GM12878 (cell line): ENCODE results near the gene GRK5. TPM values are rescaled to one million over a fixed set of nuclear protein-coding genes. Genes with fewer than 3 reads are reported as not detected.

Experiments
- ATAC-seq: fragments of 200-7000 bp; cut with Tn5 transposase; 3 replicates; pipeline ENCODE4 v1.9.1; 2020; ENCODE audit warnings: mild to moderate bottlenecking, moderate library complexity
- BruUV-seq: library from RNA; stranded (reverse); fragments of 400-500 nt; replicated peaks from 2 replicates; lab custom pipeline; 2021; lab: Mats Ljungman, UMichigan
- CTCF ChIA-PET: fragments of 300-600 bp; sonication (Branson Sonifier 250); formaldehyde crosslinking; extraction: SDS; loops from one replicate; lab custom pipeline; 2021; ENCODE audit warnings: inconsistent platforms; lab: Yijun Ruan, JAX
- POLR2A ChIA-PET: fragments of 350-600 bp; formaldehyde crosslinking; extraction: SDS; loops from one replicate; lab custom pipeline; 2021; ENCODE audit warnings: inconsistent platforms; lab: Charles Lee
- RAD21 ChIA-PET: fragments of 300-600 bp; sonication (Branson Sonifier 250); formaldehyde crosslinking; loops from one replicate; lab custom pipeline; 2023; ENCODE audit warnings: antibody characterized with exemption; ENCODE audit not compliant: unreplicated experiment; lab: Charles Lee
- SMC1A ChIA-PET: fragments of 300-600 bp; sonication (Branson Sonifier 250); formaldehyde crosslinking; loops from one replicate; lab custom pipeline; 2023; ENCODE audit not compliant: unreplicated experiment, uncharacterized antibody; lab: Charles Lee
- DNase-seq: peaks from one replicate; pipeline ENCODE4 v3.0.0-alpha.2; 2011; ENCODE audit warnings: low read depth, low spot score
- FAIRE-seq: peaks from 3 replicates; lab custom pipeline; 2011; peaks lifted over from hg19 to GRCh38; lab: Jason Lieb, UNC
- H2AFZ ChIP-seq: 2 replicates; pipeline ENCODE4 v1.6.0; 2011; ENCODE audit warnings: low read depth, low read length, control low read depth; ENCODE audit not compliant: control insufficient read depth
- H3K27ac ChIP-seq: 2 replicates; pipeline ENCODE4 v1.5.1; 2011; ENCODE audit warnings: control low read depth; ENCODE audit not compliant: control insufficient read depth, insufficient read depth
- H3K27me3 ChIP-seq, 2 experiments: replicated peaks in 1 of 2; 2 replicates each; pipeline versions ENCODE4 v1.6.0 to v1.6.1; 2011; ENCODE audit warnings: low read length in 1 of 2; ENCODE audit not compliant: control insufficient read depth in 2 of 2, insufficient read depth in 2 of 2
- H3K36me3 ChIP-seq, 2 experiments: 2 replicates each; pipeline ENCODE4 v1.5.1; 2011; ENCODE audit warnings: low read length in 1 of 2; ENCODE audit not compliant: control insufficient read depth in 2 of 2, insufficient read depth in 2 of 2
- H3K4me1 ChIP-seq: 2 replicates; pipeline ENCODE4 v1.6.1; 2011; ENCODE audit warnings: mild to moderate bottlenecking, low read length, moderate library complexity, mixed read lengths; ENCODE audit not compliant: control insufficient read depth, insufficient read depth
- H3K4me2 ChIP-seq: 2 replicates; pipeline ENCODE4 v1.6.0; 2011; ENCODE audit warnings: control low read depth; ENCODE audit not compliant: control insufficient read depth, insufficient read depth
- H3K4me3 ChIP-seq: fragments of 200-600 bp; sonication (generic); 2 replicates; pipeline ENCODE4 v1.5.1; 2016
- H3K79me2 ChIP-seq: 2 replicates; pipeline ENCODE4 v1.6.0; 2011; ENCODE audit warnings: low read length; ENCODE audit not compliant: control insufficient read depth, insufficient read depth
- H3K9ac ChIP-seq: 2 replicates; pipeline ENCODE4 v1.8.0; 2011; ENCODE audit warnings: low read length, control low read depth, mixed read lengths; ENCODE audit not compliant: control insufficient read depth, insufficient read depth
- H3K9me3 ChIP-seq: replicated peaks from 3 replicates; pipeline ENCODE4 v1.5.1; 2011; ENCODE audit warnings: mild to moderate bottlenecking, low read length; ENCODE audit not compliant: control insufficient read depth, insufficient read depth
- H4K20me1 ChIP-seq: 2 replicates; pipeline ENCODE4 v1.6.0; 2011; ENCODE audit not compliant: control insufficient read depth, insufficient read depth
- BACH1 ChIP-seq: fragments of 450-650 bp; IDR thresholded peaks from 2 replicates; pipeline ENCODE4 v1.6.1; 2017; ENCODE audit warnings: mild to moderate bottlenecking, borderline replicate concordance
- CREM ChIP-seq: IDR thresholded peaks from 2 replicates; pipeline ENCODE4 v1.6.1; 2014; ENCODE audit warnings: antibody characterized with exemption, low read depth
- HDAC2 ChIP-seq: fragments of 200-600 bp; sonication (generic); IDR thresholded peaks from 2 replicates; pipeline ENCODE4 v1.6.1; 2017
- HDAC6 ChIP-seq: fragments of 200-600 bp; sonication (generic); IDR thresholded peaks from one replicate; pipeline ENCODE4 v1.8.0; 2017; ENCODE audit warnings: antibody characterized with exemption; ENCODE audit not compliant: unreplicated experiment
- IKZF1 ChIP-seq: fragments of 450-650 bp; conservative IDR thresholded peaks from 2 replicates; pipeline ENCODE4 v1.6.1; 2017; ENCODE audit warnings: antibody characterized with exemption, mild to moderate bottlenecking
- IRF4 ChIP-seq: IDR thresholded peaks from 2 replicates; pipeline ENCODE4 v1.6.1; 2011; ENCODE audit warnings: low read depth, low read length
- NFIC ChIP-seq: IDR thresholded peaks from 2 replicates; pipeline ENCODE4 v1.6.1; 2012; ENCODE audit warnings: low read depth, mild to moderate bottlenecking, inconsistent platforms, low read length, moderate library complexity
- SMAD5 ChIP-seq: IDR thresholded peaks from 2 replicates; pipeline ENCODE4 v1.6.1; 2016; ENCODE audit warnings: antibody characterized with exemption, low read depth
- SPI1 ChIP-seq: IDR thresholded peaks from 2 replicates; pipeline ENCODE4 v1.6.1; 2011; ENCODE audit warnings: low read depth, mild to moderate bottlenecking, low read length, moderate library complexity, borderline replicate concordance; ENCODE audit not compliant: insufficient read depth
- SUZ12 ChIP-seq: fragments of 200-600 bp; sonication (generic); IDR thresholded peaks from one replicate; pipeline ENCODE4 v1.6.1; 2018; ENCODE audit warnings: antibody characterized with exemption, mild to moderate bottlenecking; ENCODE audit not compliant: unreplicated experiment
- YY1 ChIP-seq: IDR thresholded peaks from 2 replicates; pipeline ENCODE4 v1.6.1; 2011; ENCODE audit warnings: low read depth, mild to moderate bottlenecking, low read length
- WGBS: methylation state at CpG from one replicate; pipeline ENCODE4 v1.1.6; 2016; ENCODE audit warnings: low lambda C conversion rate; ENCODE audit not compliant: insufficient replicate concordance, insufficient coverage; ENCODE audit errors: missing lambda C conversion rate; 5-methylcytosine and 5-hydroxymethylcytosine counted together
- in situ Hi-C: fragments of 300-500 bp; cut with MboI; formaldehyde crosslinking; loops from 9 replicates; pipeline ENCODE4 v1.14.3; 2018; ENCODE audit warnings: mixed read lengths
- intact Hi-C: fragments of 100-400 bp; cut with micrococcal nuclease; formaldehyde crosslinking; loops from one replicate; pipeline ENCODE4 v1.14.2; 2022; ENCODE audit not compliant: unreplicated experiment
- polyA plus RNA-seq, 11 experiments: library from polyadenylated mRNA; depleted of rRNA in 4 of 11; unstranded in 6 of 11; stranded (reverse) in 5 of 11; fragments of >200 nt; fragmentation: Nextera tagmentation in 4 of 11; fragmentation: Illumina TruSeq in 1 of 11; extraction: Ambion mirVana in 4 of 11; extraction: Trizol in 1 of 11; gene quantifications; 1 replicate in 1 of 11; 2 replicates in 10 of 11; pipeline versions ENCODE4 v1.2.1 to v1.2.3, GENCODE V29; 2011 to 2016; ENCODE audit warnings: inconsistent platforms in 2 of 11, missing spikeins in 2 of 11, low read depth in 1 of 11
- total RNA-seq, 4 experiments: library from RNA; depleted of rRNA in 3 of 4; stranded (reverse); fragments of >200 nt in 3 of 4; fragmentation: Illumina TruSeq in 1 of 4; extraction: Trizol in 1 of 4; gene quantifications; 2 replicates each; pipeline versions ENCODE4 v1.2.1 to v1.2.3, GENCODE V29; 2013 to 2021
- TF ChIP-seq, protein P1 (sequence below): fragments of 450-650 bp; IDR thresholded peaks from 2 replicates; pipeline ENCODE4 v1.6.1; 2018; ENCODE audit warnings: mild to moderate bottlenecking, low read depth, moderate library complexity; ENCODE audit not compliant: partially characterized antibody
- TF ChIP-seq, protein P2 (sequence below), 3 experiments: IDR thresholded peaks in 2 of 3; conservative IDR thresholded peaks in 1 of 3; 2 replicates each; pipeline ENCODE4 v1.5.1; 2011; ENCODE audit warnings: low read depth in 3 of 3, low read length in 3 of 3, mild to moderate bottlenecking in 3 of 3, control low read depth in 2 of 3, moderate library complexity in 2 of 3, inconsistent platforms in 1 of 3, mixed read lengths in 1 of 3; ENCODE audit not compliant: control insufficient read depth in 2 of 3, insufficient read depth in 1 of 3; ENCODE audit errors: extremely low read depth in 1 of 3
- TF ChIP-seq, protein P3 (sequence below): fragments of 450-650 bp; formaldehyde crosslinking; IDR thresholded peaks from 2 replicates; pipeline ENCODE4 v1.4.0; 2020; ENCODE audit warnings: mild to moderate bottlenecking, moderate library complexity

GRK5 gene
- total and polyA plus RNA-seq, 10 of the 15 experiments (the other 5 are each of a cell fraction or from before 2014, with no cell fraction given) = 0.11 to 22.1 (median 10.0) TPM

DNA sequence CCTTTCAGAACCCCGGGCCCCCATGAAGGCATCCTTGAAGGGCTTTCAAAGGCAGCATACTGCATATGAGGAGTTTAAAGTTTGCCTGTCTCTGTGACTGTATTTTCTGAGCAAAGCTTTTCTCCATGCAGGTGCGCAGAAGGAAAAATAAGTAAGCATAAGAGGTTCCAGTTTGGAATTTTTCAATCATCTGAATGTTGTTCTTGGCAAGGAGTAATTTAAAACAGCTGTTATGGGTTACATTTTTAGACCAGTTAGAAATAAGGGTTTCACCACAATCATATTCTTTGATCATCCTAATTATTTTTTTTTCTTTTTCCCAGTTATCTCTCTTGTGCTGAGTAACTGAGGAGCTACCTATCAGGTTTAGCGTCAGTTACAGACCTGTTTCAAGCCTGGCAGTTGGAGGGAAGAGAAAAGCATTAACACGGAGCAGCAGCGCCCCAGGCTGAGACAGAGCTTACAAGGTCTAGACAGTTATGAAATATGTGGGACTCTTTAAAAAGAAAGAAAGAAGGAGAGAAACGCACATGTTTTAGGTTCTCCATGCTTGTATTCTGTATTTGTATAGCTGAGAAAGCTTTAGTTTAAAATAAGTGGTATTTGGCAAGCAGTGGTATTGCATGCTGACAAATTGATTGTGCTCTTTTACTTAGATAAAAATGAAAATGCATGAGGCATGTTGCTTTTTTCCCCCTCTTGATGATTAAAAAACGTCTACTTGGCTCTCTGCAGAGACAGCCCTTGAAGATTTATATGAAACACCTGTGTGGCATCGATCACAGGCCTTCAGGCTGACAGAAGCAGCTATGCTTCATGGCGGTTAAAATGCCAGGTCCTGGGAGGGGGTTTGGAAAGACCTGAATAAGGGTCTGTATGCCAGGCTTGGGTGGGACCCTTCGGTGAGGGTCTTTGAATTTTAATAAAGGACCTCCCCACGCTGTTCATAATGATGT lies 157.6 kb downstream of the GRK5 start:
- DNase-seq = no peak
- SMC1A ChIA-PET = interaction anchor here (1.2 kb wide), 1 partner anchor 158 kb away, joined by 5 read pairs; the partner anchor contains the start of gene GRK5
- in situ Hi-C loops (no loop called here), intact Hi-C loops (no loop called here)
- Histone ChIP-seq H3K4me3 (no peak overlapping the region), H3K27me3 (no peaks in the 10 kb centered on the region), H3K4me2 (no peak overlapping the region), H3K27ac (no peak overlapping the region), H3K79me2 (no peaks in the 10 kb centered on the region; the same call in 1 of the 2 replicates), H2AFZ (no peak overlapping the region), H3K9me3 (no peaks in the 10 kb centered on the region), H3K36me3 (peaks cover 3 to 4% of the 10 kb centered on the region in 2 experiments; a peak in 2 of 4 replicates), H3K9ac (no peak overlapping the region), H4K20me1 (no peaks in the 10 kb centered on the region), H3K4me1 (peaks cover 16% of the 10 kb centered on the region)
- WGBS = 86% methylated on average over 11 of the region's 11 CpGs
- RAD21 ChIA-PET = no interaction called here
- no peak for ATAC-seq
- BruUV-seq = no TSS peak
- CTCF ChIA-PET = interaction anchor here (1.0 to 2.3 kb wide), 8 partner anchors 9 to 166 kb away, joined by 3 to 6 read pairs (median 4); no protein-coding TSS in a partner anchor
- POLR2A ChIA-PET = no interaction called here
- no peak for FAIRE-seq
- TF ChIP-seq, protein P1, sequence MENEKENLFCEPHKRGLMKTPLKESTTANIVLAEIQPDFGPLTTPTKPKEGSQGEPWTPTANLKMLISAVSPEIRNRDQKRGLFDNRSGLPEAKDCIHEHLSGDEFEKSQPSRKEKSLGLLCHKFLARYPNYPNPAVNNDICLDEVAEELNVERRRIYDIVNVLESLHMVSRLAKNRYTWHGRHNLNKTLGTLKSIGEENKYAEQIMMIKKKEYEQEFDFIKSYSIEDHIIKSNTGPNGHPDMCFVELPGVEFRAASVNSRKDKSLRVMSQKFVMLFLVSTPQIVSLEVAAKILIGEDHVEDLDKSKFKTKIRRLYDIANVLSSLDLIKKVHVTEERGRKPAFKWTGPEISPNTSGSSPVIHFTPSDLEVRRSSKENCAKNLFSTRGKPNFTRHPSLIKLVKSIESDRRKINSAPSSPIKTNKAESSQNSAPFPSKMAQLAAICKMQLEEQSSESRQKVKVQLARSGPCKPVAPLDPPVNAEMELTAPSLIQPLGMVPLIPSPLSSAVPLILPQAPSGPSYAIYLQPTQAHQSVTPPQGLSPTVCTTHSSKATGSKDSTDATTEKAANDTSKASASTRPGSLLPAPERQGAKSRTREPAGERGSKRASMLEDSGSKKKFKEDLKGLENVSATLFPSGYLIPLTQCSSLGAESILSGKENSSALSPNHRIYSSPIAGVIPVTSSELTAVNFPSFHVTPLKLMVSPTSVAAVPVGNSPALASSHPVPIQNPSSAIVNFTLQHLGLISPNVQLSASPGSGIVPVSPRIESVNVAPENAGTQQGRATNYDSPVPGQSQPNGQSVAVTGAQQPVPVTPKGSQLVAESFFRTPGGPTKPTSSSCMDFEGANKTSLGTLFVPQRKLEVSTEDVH = no peak
- TF ChIP-seq SUZ12 (no peak), HDAC6 (no peak), CREM (no peak), IRF4 (no peak), SMAD5 (no peak), SPI1 (no peak), HDAC2 (no peak), NFIC (no peak), BACH1 (no peak), YY1 (no peak), IKZF1 (no peak)
- TF ChIP-seq, protein P2, sequence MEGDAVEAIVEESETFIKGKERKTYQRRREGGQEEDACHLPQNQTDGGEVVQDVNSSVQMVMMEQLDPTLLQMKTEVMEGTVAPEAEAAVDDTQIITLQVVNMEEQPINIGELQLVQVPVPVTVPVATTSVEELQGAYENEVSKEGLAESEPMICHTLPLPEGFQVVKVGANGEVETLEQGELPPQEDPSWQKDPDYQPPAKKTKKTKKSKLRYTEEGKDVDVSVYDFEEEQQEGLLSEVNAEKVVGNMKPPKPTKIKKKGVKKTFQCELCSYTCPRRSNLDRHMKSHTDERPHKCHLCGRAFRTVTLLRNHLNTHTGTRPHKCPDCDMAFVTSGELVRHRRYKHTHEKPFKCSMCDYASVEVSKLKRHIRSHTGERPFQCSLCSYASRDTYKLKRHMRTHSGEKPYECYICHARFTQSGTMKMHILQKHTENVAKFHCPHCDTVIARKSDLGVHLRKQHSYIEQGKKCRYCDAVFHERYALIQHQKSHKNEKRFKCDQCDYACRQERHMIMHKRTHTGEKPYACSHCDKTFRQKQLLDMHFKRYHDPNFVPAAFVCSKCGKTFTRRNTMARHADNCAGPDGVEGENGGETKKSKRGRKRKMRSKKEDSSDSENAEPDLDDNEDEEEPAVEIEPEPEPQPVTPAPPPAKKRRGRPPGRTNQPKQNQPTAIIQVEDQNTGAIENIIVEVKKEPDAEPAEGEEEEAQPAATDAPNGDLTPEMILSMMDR (IDR thresholded peaks at IDR 0.05 in 2 of 3, conservative IDR thresholded peaks at IDR 0.05 in 1 of 3; ENCODE audit: control insufficient read depth in 2 of 3, extremely low read depth in 1 of 3, insufficient read depth in 1 of 3, low read depth in 3 of 3, low read length in 3 of 3) = no peak
- TF ChIP-seq, protein P3, sequence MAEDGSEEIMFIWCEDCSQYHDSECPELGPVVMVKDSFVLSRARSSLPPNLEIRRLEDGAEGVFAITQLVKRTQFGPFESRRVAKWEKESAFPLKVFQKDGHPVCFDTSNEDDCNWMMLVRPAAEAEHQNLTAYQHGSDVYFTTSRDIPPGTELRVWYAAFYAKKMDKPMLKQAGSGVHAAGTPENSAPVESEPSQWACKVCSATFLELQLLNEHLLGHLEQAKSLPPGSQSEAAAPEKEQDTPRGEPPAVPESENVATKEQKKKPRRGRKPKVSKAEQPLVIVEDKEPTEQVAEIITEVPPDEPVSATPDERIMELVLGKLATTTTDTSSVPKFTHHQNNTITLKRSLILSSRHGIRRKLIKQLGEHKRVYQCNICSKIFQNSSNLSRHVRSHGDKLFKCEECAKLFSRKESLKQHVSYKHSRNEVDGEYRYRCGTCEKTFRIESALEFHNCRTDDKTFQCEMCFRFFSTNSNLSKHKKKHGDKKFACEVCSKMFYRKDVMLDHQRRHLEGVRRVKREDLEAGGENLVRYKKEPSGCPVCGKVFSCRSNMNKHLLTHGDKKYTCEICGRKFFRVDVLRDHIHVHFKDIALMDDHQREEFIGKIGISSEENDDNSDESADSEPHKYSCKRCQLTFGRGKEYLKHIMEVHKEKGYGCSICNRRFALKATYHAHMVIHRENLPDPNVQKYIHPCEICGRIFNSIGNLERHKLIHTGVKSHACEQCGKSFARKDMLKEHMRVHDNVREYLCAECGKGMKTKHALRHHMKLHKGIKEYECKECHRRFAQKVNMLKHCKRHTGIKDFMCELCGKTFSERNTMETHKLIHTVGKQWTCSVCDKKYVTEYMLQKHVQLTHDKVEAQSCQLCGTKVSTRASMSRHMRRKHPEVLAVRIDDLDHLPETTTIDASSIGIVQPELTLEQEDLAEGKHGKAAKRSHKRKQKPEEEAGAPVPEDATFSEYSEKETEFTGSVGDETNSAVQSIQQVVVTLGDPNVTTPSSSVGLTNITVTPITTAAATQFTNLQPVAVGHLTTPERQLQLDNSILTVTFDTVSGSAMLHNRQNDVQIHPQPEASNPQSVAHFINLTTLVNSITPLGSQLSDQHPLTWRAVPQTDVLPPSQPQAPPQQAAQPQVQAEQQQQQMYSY = no peak
